Osteoblast (primary cell): ENCODE results near the gene LNX2. TPM values are rescaled to one million over a fixed set of nuclear protein-coding genes. Genes with fewer than 3 reads are reported as not detected.
A peak's percentile ranks its signal among the peaks of the same experiment; 100 is the strongest.

Experiments used
- DNase-seq: peaks from one replicate; pipeline ENCODE4 v3.0.0; 2011; ENCODE audit warnings: low spot score, mixed read lengths; ENCODE audit not compliant: insufficient read length; ENCODE audit errors: missing footprints
- H2AFZ ChIP-seq: 2 replicates; pipeline ENCODE4 v1.6.0; 2011; ENCODE audit warnings: mild to moderate bottlenecking, low read length
- H3K27ac ChIP-seq: 2 replicates; pipeline ENCODE4 v1.5.1; 2011; ENCODE audit warnings: mild to moderate bottlenecking, low read depth, low read length, moderate library complexity
- H3K27me3 ChIP-seq: 2 replicates; pipeline ENCODE4 v1.6.0; 2012; ENCODE audit warnings: mild to moderate bottlenecking, control low read depth, inconsistent platforms, low read length, moderate library complexity; ENCODE audit not compliant: insufficient read depth
- H3K36me3 ChIP-seq: 2 replicates; pipeline ENCODE4 v1.5.1; 2011; ENCODE audit warnings: mild to moderate bottlenecking, low read length, control low read depth, moderate library complexity; ENCODE audit not compliant: insufficient read depth
- H3K4me1 ChIP-seq: 2 replicates; pipeline ENCODE4 v1.5.1; 2011; ENCODE audit warnings: mild to moderate bottlenecking, low read length, control low read depth, moderate library complexity; ENCODE audit not compliant: insufficient read depth
- H3K4me2 ChIP-seq: 2 replicates; pipeline ENCODE4 v1.6.0; 2011; ENCODE audit warnings: mild to moderate bottlenecking, low read length; ENCODE audit not compliant: insufficient read depth
- H3K4me3 ChIP-seq: fragments of 200-600 bp; sonication (generic); 3 replicates; pipeline ENCODE4 v1.5.1; 2012; ENCODE audit warnings: mild to moderate bottlenecking, low read length, inconsistent platforms; ENCODE audit not compliant: insufficient read depth
- H3K79me2 ChIP-seq: 2 replicates; pipeline ENCODE4 v1.6.0; 2012; ENCODE audit warnings: mild to moderate bottlenecking, low read length, control low read depth, inconsistent platforms; ENCODE audit not compliant: insufficient read depth
- H3K9me3 ChIP-seq: 2 replicates; pipeline ENCODE4 v1.5.1; 2011; ENCODE audit warnings: low read depth, low read length, control low read depth
- H4K20me1 ChIP-seq: 2 replicates; pipeline ENCODE4 v1.6.0; 2012; ENCODE audit warnings: mild to moderate bottlenecking, low read length, control low read depth; ENCODE audit not compliant: insufficient read depth
- CTCF ChIP-seq: IDR thresholded peaks from 2 replicates; pipeline ENCODE4 v1.5.1; 2011; ENCODE audit warnings: mild to moderate bottlenecking, low read depth, low read length, moderate library complexity; ENCODE audit errors: extremely low read depth
- total RNA-seq: library from RNA; depleted of rRNA; stranded (reverse); fragments of >200 nt; gene quantifications from 2 replicates; pipeline ENCODE4 v1.2.3, GENCODE V29; 2012

The LNX2 gene
- total RNA-seq, 1 donor: 15.2 TPM

- Histone ChIP-seq H3K27me3 (no peaks in the 10 kb centered on the region), H3K36me3 (no peaks in the 10 kb centered on the region), H4K20me1 (no peaks in the 10 kb centered on the region), H3K27ac (no peak overlapping the region), H2AFZ (no peak overlapping the region), H3K79me2 (no peaks in the 10 kb centered on the region), H3K9me3 (no peaks in the 10 kb centered on the region), H3K4me2 (no peak overlapping the region), H3K4me3 (no peak overlapping the region), H3K4me1 (no peaks in the 10 kb centered on the region)
- no peak for TF ChIP-seq CTCF
- DNase-seq: no peak
These were observed 84.8 kb downstream of the LNX2 start for GRCh38 chr13:27535546-27535945.

GRCh38 chr13:27534981-27535380 lies 85.3 kb downstream of the LNX2 start:
- Histone ChIP-seq H3K27ac (no peak overlapping the region), H3K4me1 (no peaks in the 10 kb centered on the region), H3K36me3 (no peaks in the 10 kb centered on the region), H3K79me2 (no peaks in the 10 kb centered on the region), H3K27me3 (no peaks in the 10 kb centered on the region), H2AFZ (no peak overlapping the region), H3K9me3 (no peaks in the 10 kb centered on the region), H4K20me1 (no peaks in the 10 kb centered on the region), H3K4me2 (no peak overlapping the region), H3K4me3 (no peak overlapping the region)
- no peak for DNase-seq
- TF ChIP-seq CTCF: no peak

DNA sequence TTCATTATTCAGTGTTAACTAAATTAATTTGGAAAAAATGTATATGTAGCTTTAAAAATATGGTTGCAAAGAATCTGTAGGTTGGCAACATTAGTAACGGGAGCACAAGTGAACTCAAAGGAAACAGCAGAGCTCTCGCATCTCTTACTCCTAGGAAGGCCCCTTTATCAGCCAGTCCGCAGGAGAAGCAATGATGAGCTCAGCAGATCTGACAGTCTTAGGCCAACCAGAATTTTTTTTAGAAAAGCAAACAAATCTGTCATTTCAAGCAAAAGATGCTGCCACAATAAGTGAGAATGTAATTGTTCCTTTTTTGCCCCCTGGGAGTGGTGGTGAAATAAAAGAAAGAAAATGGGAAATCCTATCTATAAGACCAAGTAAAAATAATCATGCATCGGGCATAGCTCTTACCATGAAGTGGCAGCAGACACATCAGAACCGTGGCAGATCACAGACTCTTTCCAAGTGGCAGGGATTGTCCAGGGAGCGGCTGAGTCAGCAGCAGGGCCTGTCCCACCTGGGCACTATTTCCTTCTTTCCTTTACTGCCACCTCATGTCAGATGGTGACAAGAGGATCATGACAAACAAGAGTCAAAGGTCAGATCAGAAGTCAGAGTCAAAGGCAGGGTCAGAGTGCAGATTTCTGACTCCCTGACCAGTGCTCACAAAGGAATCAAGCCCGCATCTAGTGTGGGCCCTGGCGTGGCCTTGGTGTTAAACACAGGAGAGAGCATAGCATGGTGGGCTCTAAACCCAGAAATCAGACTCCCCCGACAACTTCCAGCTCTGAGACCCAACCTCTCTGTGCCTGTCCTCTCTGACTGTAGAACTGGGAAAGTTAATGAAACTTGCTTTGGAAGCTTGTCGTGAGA lies 86.0 kb downstream of the LNX2 start:
- Histone ChIP-seq H3K4me1 (no peaks in the 10 kb centered on the region), H3K27me3 (no peaks in the 10 kb centered on the region), H3K9me3 (no peaks in the 10 kb centered on the region), H3K4me2 (no peak overlapping the region), H4K20me1 (no peaks in the 10 kb centered on the region), H3K36me3 (no peaks in the 10 kb centered on the region), H3K4me3 (no peak overlapping the region), H2AFZ (no peak overlapping the region), H3K79me2 (no peaks in the 10 kb centered on the region), H3K27ac (no peak overlapping the region)
- no peak for TF ChIP-seq CTCF
- DNase-seq: no peak

GRCh38 chr13:27533155-27533643 lies 87.1 kb downstream of the LNX2 start:
- Histone ChIP-seq H3K79me2 (no peaks in the 10 kb centered on the region), H3K27ac (no peak overlapping the region), H3K4me1 (no peaks in the 10 kb centered on the region), H4K20me1 (no peaks in the 10 kb centered on the region), H3K9me3 (no peaks in the 10 kb centered on the region), H2AFZ (peak overlapping the region; percentile 63), H3K27me3 (no peaks in the 10 kb centered on the region), H3K4me2 (peak overlapping the region; percentile 70), H3K4me3 (peak overlapping the region; percentile 41), H3K36me3 (no peaks in the 10 kb centered on the region)
- DNase-seq: peak; percentile 91
- peak; percentile 85 for TF ChIP-seq CTCF
